Measurements from ENCODE around the gene TINAGL1. TPM values are rescaled to one million over a fixed set of nuclear protein-coding genes. Genes with fewer than 3 reads are reported as not detected.

Gene TINAGL1
- total and polyA plus RNA-seq, 2 donors (not counting 1 experiment from before 2014, with no cell fraction given): 3.0 to 92.5 TPM

- Histone ChIP-seq H4K20me1 (ENCODE audit: control insufficient read depth, extremely low read depth, insufficient read depth, low read length) (no peaks in the 10 kb centered on the region), H3K27me3 (ENCODE audit: control insufficient read depth, insufficient read depth, low read length) (peaks cover 19% of the 10 kb centered on the region), H3K4me2 (ENCODE audit: extremely low read depth, insufficient read depth, low read length) (no peak overlapping the region), H3K9me3 (ENCODE audit: control insufficient read depth, insufficient read depth, low read depth, low read length) (no peaks in the 10 kb centered on the region), H3K27ac (ENCODE audit: insufficient read depth, low read length) (no peak overlapping the region), H3K36me3 (ENCODE audit: control insufficient read depth, insufficient read depth, low read length) (no peaks in the 10 kb centered on the region), H3K4me3 (replicated peaks in 1 of 4; ENCODE audit: control extremely low read depth in 1 of 4, insufficient read depth in 1 of 4, low read depth in 3 of 4, low read length in 4 of 4) (no peak overlapping the region), H2AFZ (ENCODE audit: low read length) (no peak overlapping the region), H3K79me2 (ENCODE audit: control insufficient read depth, insufficient read depth, low read length) (no peaks in the 10 kb centered on the region), H3K9ac (ENCODE audit: insufficient read depth, low read length) (no peak overlapping the region), H3K4me1 (ENCODE audit: control insufficient read depth, extremely low read depth, insufficient read depth, low read length) (no peaks in the 10 kb centered on the region)
- TF ChIP-seq EZH2 (IDR thresholded peaks at IDR 0.05; ENCODE audit: low read length, missing control alignments) (no peak), CTCF (conservative IDR thresholded peaks at IDR 0.05 in 1 of 2, IDR thresholded peaks at IDR 0.05 in 1 of 2; ENCODE audit: low read depth in 1 of 2, low read length in 2 of 2) (no peak)
- no peak for DNase-seq (ENCODE audit: low read depth in 2 of 2)
Observed at GRCh38 chr1:31615939-31616338, 39.6 kb downstream of the TINAGL1 start.

- TF ChIP-seq CTCF (conservative IDR thresholded peaks at IDR 0.05 in 1 of 2, IDR thresholded peaks at IDR 0.05 in 1 of 2; ENCODE audit: low read depth in 1 of 2, low read length in 2 of 2) (no peak), EZH2 (IDR thresholded peaks at IDR 0.05; ENCODE audit: low read length, missing control alignments) (peak; percentile 89)
- H3K27ac ChIP-seq (ENCODE audit: insufficient read depth, low read length): no peak within 1 kb of the TSS
- no peaks in the 10 kb centered on the region for H3K9me3 ChIP-seq (ENCODE audit: control insufficient read depth, insufficient read depth, low read depth, low read length)
- no peaks in the 10 kb centered on the region for H3K4me1 ChIP-seq (ENCODE audit: control insufficient read depth, extremely low read depth, insufficient read depth, low read length)
- H2AFZ ChIP-seq (ENCODE audit: low read length): no peak within 1 kb of the TSS
- H3K4me2 ChIP-seq (ENCODE audit: extremely low read depth, insufficient read depth, low read length): peak within 1 kb of the TSS; percentile 71
- DNase-seq (ENCODE audit: low read depth in 2 of 2): no peak
- H3K27me3 ChIP-seq (ENCODE audit: control insufficient read depth, insufficient read depth, low read length): peaks cover 19% of the 10 kb centered on the region
- no peaks in the 10 kb centered on the region for H3K36me3 ChIP-seq (ENCODE audit: control insufficient read depth, insufficient read depth, low read length)
- H3K79me2 ChIP-seq (ENCODE audit: control insufficient read depth, insufficient read depth, low read length): no peaks in the 10 kb centered on the region
- H3K9ac ChIP-seq (ENCODE audit: insufficient read depth, low read length): no peak within 1 kb of the TSS
- no peaks in the 10 kb centered on the region for H4K20me1 ChIP-seq (ENCODE audit: control insufficient read depth, extremely low read depth, insufficient read depth, low read length)
- peak within 1 kb of the TSS; percentile 9 to 52 (median 41) for H3K4me3 ChIP-seq (replicated peaks in 1 of 4; ENCODE audit: control extremely low read depth in 1 of 4, insufficient read depth in 1 of 4, low read depth in 3 of 4, low read length in 4 of 4)
Observed at GRCh38 chr1:31617218-31617915, 41.1 kb downstream of the TINAGL1 start, which contains the start of gene HCRTR1. Gene HCRTR1 (plus strand): TSS chr1:31617689. CDS start chr1:31619193, 1,504 bp downstream.

- Histone ChIP-seq H3K4me3 (replicated peaks in 1 of 4; ENCODE audit: control extremely low read depth in 1 of 4, insufficient read depth in 1 of 4, low read depth in 3 of 4, low read length in 4 of 4) (peak overlapping the region; percentile 9 to 52 (median 41)), H3K79me2 (ENCODE audit: control insufficient read depth, insufficient read depth, low read length) (no peaks in the 10 kb centered on the region), H2AFZ (ENCODE audit: low read length) (no peak overlapping the region), H3K36me3 (ENCODE audit: control insufficient read depth, insufficient read depth, low read length) (no peaks in the 10 kb centered on the region), H3K27ac (ENCODE audit: insufficient read depth, low read length) (no peak overlapping the region), H3K27me3 (ENCODE audit: control insufficient read depth, insufficient read depth, low read length) (peaks cover 19% of the 10 kb centered on the region), H3K9me3 (ENCODE audit: control insufficient read depth, insufficient read depth, low read depth, low read length) (no peaks in the 10 kb centered on the region), H3K4me1 (ENCODE audit: control insufficient read depth, extremely low read depth, insufficient read depth, low read length) (no peaks in the 10 kb centered on the region), H4K20me1 (ENCODE audit: control insufficient read depth, extremely low read depth, insufficient read depth, low read length) (no peaks in the 10 kb centered on the region), H3K4me2 (ENCODE audit: extremely low read depth, insufficient read depth, low read length) (peak overlapping the region; percentile 71), H3K9ac (ENCODE audit: insufficient read depth, low read length) (no peak overlapping the region)
- TF ChIP-seq CTCF (conservative IDR thresholded peaks at IDR 0.05 in 1 of 2, IDR thresholded peaks at IDR 0.05 in 1 of 2; ENCODE audit: low read depth in 1 of 2, low read length in 2 of 2) (peak; percentile 65 to 68), EZH2 (IDR thresholded peaks at IDR 0.05; ENCODE audit: low read length, missing control alignments) (no peak)
- peak; percentile 26 for DNase-seq (ENCODE audit: low read depth in 2 of 2)
Observed at GRCh38 chr1:31617916-31618746, 41.8 kb downstream of the TINAGL1 start.

Data from fibroblast of lung (primary cell).